Right cardiac atrium (tissue), 5 donors: ENCODE results near the gene OR13C9. TPM values are rescaled to one million over a fixed set of nuclear protein-coding genes. Genes with fewer than 3 reads are reported as not detected.
A peak's percentile ranks its signal among the peaks of the same experiment; 100 is the strongest.
"Not testable (repeated sequence)": the region's sequence is repeated elsewhere in the genome, so short reads cannot be mapped to it uniquely, and the experiment has no call there.

ENCODE experiments used
- ATAC-seq, 2 donors: fragments of 200-7000 bp; cut with Tn5 transposase; one replicate each; pipeline versions ENCODE4 v1.8.0 to v1.9.1; 2020; ENCODE audit warnings: moderate library complexity in 2 of 2, mild to moderate bottlenecking in 1 of 2
- DNase-seq, 3 donors: peaks; one replicate each; pipeline ENCODE4 v3.0.0-alpha.2; 2020
- H3K27ac ChIP-seq: one replicate; pipeline ENCODE4 v1.5.1; 2013; ENCODE audit warnings: mild to moderate bottlenecking, low read length, control low read depth, moderate library complexity
- H3K27me3 ChIP-seq: one replicate; pipeline ENCODE4 v1.6.1; 2013; ENCODE audit not compliant: control insufficient read depth, insufficient read depth
- H3K4me1 ChIP-seq: one replicate; pipeline ENCODE4 v1.6.1; 2013; ENCODE audit warnings: low read length; ENCODE audit not compliant: control insufficient read depth, insufficient read depth
- H3K4me3 ChIP-seq: one replicate; pipeline ENCODE4 v1.5.1; 2013; ENCODE audit warnings: low read length, control low read depth
- H3K9me3 ChIP-seq: one replicate; pipeline ENCODE4 v1.6.1; 2013; ENCODE audit warnings: low read length; ENCODE audit not compliant: control insufficient read depth
- WGBS: extraction: QIAGEN DNeasy Blood & Tissue Kit; methylation state at CpG from one replicate; pipeline ENCODE4 v1.1.7; 2013; 5-methylcytosine and 5-hydroxymethylcytosine counted together
- intact Hi-C, 4 donors: fragments of 100-400 bp; cut with DNase I; formaldehyde crosslinking; loops; one replicate each; pipeline versions ENCODE4 v1.11.0 to v1.14.0; 2022 to 2023
- polyA plus RNA-seq: library from polyadenylated mRNA; stranded (reverse); fragments of 200-250 nt; gene quantifications from one replicate; pipeline ENCODE4 v1.2.3, GENCODE V29; 2013
- total RNA-seq, 4 donors: library from RNA; stranded (reverse); fragmentation: NEBNext Ultra II Directional; extraction: Animal tissue kit (Norgen Biotek cat#: 25700); gene quantifications; one replicate each; pipeline ENCODE4 v1.2.1, GENCODE V29; 2021
- donor health status: healthy with polysubstance abuse.
- donor health status: DM: no; HTN: yes; CAD: no.
- donor health status: DM: no; HTN: no; CAD: no.
- donor health status: DM: no; HTN: yes; CAD: no; lungs with severe emphysema.
- donor health status: DM: yes; HTN: yes; CAD: no.

Gene OR13C9
- total and polyA plus RNA-seq, 5 donors: not detected

DNA sequence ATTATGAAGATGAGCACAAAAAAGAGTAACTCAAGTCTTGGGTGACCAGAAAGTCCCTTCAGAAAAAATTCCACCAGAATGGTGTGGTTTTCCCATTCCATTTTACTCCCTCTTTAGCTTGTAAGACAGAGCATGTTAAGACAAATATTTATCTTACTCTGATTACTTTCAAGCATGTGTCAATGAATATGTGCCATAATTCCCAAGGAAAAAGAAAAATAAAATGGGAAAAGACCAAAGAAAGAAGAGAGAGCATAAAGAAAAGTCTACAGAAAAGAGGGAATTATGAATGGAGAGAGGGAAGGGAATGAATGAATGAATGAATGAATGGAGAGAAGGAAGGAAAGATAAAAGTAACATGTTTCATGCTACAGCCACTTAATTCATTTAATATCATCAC is 18.7 kb downstream of the OR13C9 start, which contains the start of gene OR13C5:
TSS of gene OR13C5 (minus strand) at position 101 of the 400 bp plus-strand sequence. CDS start at position 101, 0 bp downstream.
- ATAC-seq, H3K27ac ChIP-seq, intact Hi-C loops, H3K4me1 ChIP-seq, H3K4me3 ChIP-seq, H3K27me3 ChIP-seq, DNase-seq, H3K9me3 ChIP-seq: not testable (repeated sequence)

DNA sequence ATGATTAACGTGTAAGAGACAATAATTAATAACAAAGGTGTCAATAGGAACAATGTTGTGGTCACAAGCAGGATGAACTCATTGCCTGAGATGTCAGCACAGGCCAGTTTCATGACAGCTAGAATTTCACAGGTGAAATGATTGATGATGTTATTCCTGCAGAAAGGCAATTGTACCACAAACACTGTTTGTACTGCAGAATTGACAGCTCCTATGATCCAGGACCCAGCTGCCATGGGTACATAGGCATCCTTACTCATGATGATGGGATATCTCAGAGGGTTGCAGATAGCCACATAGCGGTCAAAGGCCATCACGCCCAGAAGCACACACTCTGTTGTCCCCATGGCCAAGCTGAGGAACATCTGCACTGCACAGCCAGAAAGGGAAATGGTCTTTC is 19.3 kb downstream of the OR13C9 start:
- intact Hi-C loops, ATAC-seq: not testable (repeated sequence)
- WGBS: 75% methylated on average over 3 of the region's 3 CpGs

DNA sequence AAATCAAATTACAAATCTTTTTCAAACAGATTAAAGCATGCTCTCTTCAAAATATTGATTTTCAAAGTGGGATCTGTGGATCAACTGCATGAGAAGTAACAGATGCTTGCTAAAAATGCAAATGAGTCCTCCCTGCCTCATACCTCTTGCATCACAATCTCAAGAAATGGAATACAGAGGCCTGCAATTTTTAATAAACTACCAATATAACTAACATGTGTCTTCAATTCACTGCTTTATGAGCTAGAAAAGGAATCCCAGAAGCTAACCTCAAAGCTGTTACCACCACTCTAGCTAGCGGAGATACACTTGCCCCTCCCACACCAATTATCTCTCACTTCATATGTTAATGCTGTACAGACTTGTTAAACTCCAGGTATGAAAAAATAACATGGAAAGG is 28.4 kb downstream of the OR13C9 start:
- no peak for ATAC-seq
- intact Hi-C loops: no loop called here
- H3K27me3 ChIP-seq: no peaks in the 10 kb centered on the region
- no peak overlapping the region for H3K4me3 ChIP-seq
- WGBS: 79% methylated on average over 1 of the region's 1 CpG
- no peak overlapping the region for H3K27ac ChIP-seq
- H3K9me3 ChIP-seq: no peaks in the 10 kb centered on the region
- DNase-seq: no peak
- H3K4me1 ChIP-seq: no peaks in the 10 kb centered on the region

More for the DNA sequence above, 19.3 kb downstream of the OR13C9 start:
- not testable (repeated sequence) for DNase-seq, H3K4me3 ChIP-seq, H3K27ac ChIP-seq, H3K9me3 ChIP-seq, H3K27me3 ChIP-seq, H3K4me1 ChIP-seq

DNA sequence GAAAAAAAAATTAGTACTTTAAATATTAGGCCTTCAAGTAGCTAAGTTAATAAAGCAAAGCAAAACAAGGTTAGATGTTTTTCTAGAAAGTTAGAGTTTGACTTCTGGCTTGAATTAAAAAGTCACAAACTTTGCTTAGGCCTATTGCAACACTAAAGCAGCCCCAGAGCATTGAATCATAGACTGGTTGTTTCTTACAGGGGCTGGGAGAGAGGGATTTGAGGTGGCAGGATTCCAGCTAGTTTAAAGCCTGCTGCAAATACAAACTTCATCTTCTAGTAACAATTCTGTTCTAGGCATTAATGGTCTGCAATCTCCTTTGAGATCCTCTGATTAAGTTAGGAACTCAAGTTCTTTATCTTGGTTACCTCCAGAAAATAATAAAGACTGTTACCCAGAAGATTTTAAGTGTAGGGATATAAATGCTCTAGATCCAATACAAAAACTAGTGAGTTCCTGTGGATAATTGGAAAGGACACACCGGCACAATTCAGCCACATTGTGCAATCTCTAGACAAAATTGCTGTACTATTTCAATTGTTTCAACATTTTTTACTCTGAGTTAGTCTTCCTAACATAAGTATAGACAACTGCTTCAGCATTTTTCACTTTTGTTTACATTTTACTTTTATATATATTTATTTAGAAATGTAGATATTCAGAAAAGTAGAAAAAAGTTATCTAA is 31.4 kb downstream of the OR13C9 start:
- intact Hi-C loops: no loop called here
- Histone ChIP-seq H3K27ac (no peak overlapping the region), H3K27me3 (no peaks in the 10 kb centered on the region), H3K4me1 (no peaks in the 10 kb centered on the region), H3K9me3 (no peaks in the 10 kb centered on the region), H3K4me3 (no peak overlapping the region)
- DNase-seq (peak in 2 of 3 donors; percentile 16 to 19), ATAC-seq (peak in 1 of 2 donors; percentile 61)
- WGBS: 57% methylated on average over 1 of the region's 1 CpG

DNA sequence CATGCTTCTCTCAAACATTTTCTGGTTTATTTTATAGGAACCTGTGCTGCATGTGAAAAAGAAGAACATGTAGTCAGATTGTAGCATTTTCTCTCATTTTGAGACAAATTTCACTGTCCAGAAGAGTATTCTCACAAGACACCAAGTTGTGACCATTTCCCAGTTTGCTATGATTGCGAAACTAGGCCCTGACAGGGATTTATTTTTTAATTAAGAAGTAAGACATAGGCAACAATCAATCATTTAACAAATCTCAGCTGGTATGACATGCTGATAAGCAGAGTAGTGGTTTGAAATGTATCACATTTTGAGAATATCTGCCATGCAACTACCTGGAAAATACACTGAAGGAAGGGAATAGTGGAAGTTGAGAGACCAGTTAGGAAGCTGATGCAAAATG is 37.4 kb downstream of the OR13C9 start:
- Histone ChIP-seq H3K27me3 (no peaks in the 10 kb centered on the region), H3K4me1 (no peaks in the 10 kb centered on the region), H3K4me3 (no peak overlapping the region), H3K27ac (no peak overlapping the region), H3K9me3 (no peaks in the 10 kb centered on the region)
- intact Hi-C loops: no loop called here
- DNase-seq: no peak
- ATAC-seq: no peak
- WGBS: 86% methylated on average over 1 of the region's 1 CpG

DNA sequence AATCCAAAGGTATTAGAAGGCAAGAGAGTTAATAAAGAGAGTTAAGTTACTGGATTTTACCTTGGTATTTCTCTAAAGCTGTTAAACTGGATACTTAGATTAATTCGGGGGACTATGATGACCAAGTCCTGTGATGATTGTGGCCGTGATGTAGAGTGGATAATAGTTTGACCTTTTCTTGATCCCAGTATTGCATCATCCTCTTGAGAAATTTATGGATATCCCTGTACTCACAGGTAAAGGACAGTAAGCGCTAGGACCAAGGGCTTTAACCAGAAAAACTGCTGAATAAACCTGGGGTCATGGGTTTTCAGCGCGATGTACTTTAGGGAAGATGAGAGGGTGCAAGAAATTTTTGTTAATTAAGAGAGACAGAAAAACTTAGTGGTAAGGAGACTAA is 40.7 kb downstream of the OR13C9 start:
- DNase-seq: no peak
- no peaks in the 10 kb centered on the region for H3K4me1 ChIP-seq
- H3K4me3 ChIP-seq: no peak overlapping the region
- H3K27ac ChIP-seq: no peak overlapping the region
- ATAC-seq: no peak
- no peaks in the 10 kb centered on the region for H3K9me3 ChIP-seq
- intact Hi-C loops: no loop called here
- no peaks in the 10 kb centered on the region for H3K27me3 ChIP-seq
- WGBS: 78% methylated on average over 5 of the region's 5 CpGs

DNA sequence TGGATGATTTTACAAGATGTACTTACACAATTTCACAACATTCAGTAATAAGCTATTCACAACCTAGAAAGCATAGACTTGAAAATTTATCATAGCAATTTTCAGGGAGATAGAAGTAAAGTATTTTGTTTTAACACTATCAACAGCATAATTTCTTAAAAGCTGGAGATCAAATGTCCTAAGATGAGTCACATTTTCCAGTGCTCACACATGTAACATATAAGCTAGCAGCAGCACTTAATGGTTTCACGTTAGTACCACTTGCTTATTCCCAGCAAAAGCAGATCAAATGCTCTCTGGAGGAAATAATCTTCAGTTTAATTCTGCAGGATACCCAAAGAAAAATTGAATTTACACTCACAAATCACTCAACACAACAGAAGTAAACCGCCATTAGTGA is 42.5 kb downstream of the OR13C9 start:
- intact Hi-C loops: no loop called here
- ATAC-seq (no peak), DNase-seq (no peak)
- Histone ChIP-seq H3K27me3 (no peaks in the 10 kb centered on the region), H3K27ac (no peak overlapping the region), H3K9me3 (no peaks in the 10 kb centered on the region), H3K4me3 (no peak overlapping the region), H3K4me1 (no peaks in the 10 kb centered on the region)
- 60% methylated on average over 2 of the region's 2 CpGs for WGBS

DNA sequence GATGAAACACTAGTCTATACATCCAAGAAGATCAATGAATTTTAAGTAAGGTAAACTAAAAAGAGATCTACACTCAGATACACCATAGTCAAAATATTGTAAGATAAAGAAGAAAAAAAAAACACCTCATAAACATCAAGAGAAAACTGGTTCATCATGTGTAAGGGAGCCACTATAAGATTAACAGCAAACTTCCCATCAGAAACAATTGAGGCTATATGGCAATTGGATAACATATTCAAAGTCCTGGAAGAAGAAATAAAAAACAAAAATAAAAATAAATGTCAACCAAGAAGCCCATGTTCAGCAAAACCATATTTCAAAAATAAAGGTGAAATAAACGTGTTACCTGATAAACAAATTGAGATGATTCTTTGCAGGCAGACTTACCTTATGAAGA is 45.4 kb downstream of the OR13C9 start:
- 54% methylated on average over 1 of the region's 1 CpG for WGBS
- Histone ChIP-seq H3K27ac (no peak overlapping the region), H3K9me3 (no peaks in the 10 kb centered on the region), H3K27me3 (no peaks in the 10 kb centered on the region), H3K4me3 (no peak overlapping the region), H3K4me1 (no peaks in the 10 kb centered on the region)
- ATAC-seq: no peak
- intact Hi-C loops: no loop called here
- DNase-seq: no peak

DNA sequence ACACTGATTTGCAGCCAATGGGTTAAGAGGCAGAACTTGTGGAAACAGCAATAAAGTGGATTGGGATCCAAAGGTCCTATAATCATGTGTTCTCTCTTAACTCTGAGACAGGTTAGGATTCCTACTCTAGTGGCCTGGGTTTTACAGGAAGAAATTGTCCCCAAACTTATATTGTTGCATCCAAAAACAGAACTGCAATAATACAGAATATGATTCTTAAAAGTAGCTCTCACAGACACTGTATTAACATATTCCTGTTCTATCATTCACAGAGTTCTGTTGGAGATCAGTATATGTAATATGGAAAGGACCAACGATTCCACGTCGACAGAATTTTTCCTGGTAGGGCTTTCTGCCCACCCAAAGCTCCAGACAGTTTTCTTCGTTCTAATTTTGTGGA is 49.1 kb downstream of the OR13C9 start, which contains the start of gene OR13C8:
TSS of gene OR13C8 (plus strand) at position 301 of the 400 bp plus-strand sequence. CDS start at position 301, 0 bp downstream.
- no peak within 1 kb of the TSS for H3K27ac ChIP-seq
- DNase-seq (no peak), ATAC-seq (no peak)
- 81% methylated on average over 4 of the region's 4 CpGs for WGBS
- H3K27me3 ChIP-seq: no peaks in the 10 kb centered on the region
- no peak within 1 kb of the TSS for H3K4me3 ChIP-seq
- H3K9me3 ChIP-seq: no peaks in the 10 kb centered on the region
- intact Hi-C loops: no loop called here
- H3K4me1 ChIP-seq: no peaks in the 10 kb centered on the region

Other genes starting within 250 kb of the OR13C9 start
- not detected for gene OR13F1, start 113.9 kb downstream of the OR13C9 start, total RNA-seq
- not detected for gene OR13F1, start 113.9 kb downstream of the OR13C9 start, polyA plus RNA-seq
- gene OR13C4, start 91.0 kb downstream of the OR13C9 start, total RNA-seq: not detected
- gene OR13C4, start 91.0 kb downstream of the OR13C9 start, polyA plus RNA-seq: not detected
- gene OR13C3, start 81.3 kb downstream of the OR13C9 start, total RNA-seq: not detected
- gene OR13C3, start 81.3 kb downstream of the OR13C9 start, polyA plus RNA-seq: not detected
- gene OR13C8, start 49.0 kb downstream of the OR13C9 start, total RNA-seq: not detected
- not detected for gene OR13C8, start 49.0 kb downstream of the OR13C9 start, polyA plus RNA-seq
- gene OR13C5, start 18.8 kb downstream of the OR13C9 start, total RNA-seq: not detected
- gene OR13C5, start 18.8 kb downstream of the OR13C9 start, polyA plus RNA-seq: not detected
- gene OR13C2, start 12.6 kb downstream of the OR13C9 start, total RNA-seq: not detected
- not detected for gene OR13C2, start 12.6 kb downstream of the OR13C9 start, polyA plus RNA-seq
- not detected for gene OR13D1, start 76.3 kb upstream of the OR13C9 start, total RNA-seq
- not detected for gene OR13D1, start 76.3 kb upstream of the OR13C9 start, polyA plus RNA-seq
- 10 to 100 TPM; 14.3 to 23.0 (median 19.2) TPM for gene NIPSNAP3A, start 129.5 kb upstream of the OR13C9 start, total RNA-seq
- 25.5 TPM for gene NIPSNAP3A, start 129.5 kb upstream of the OR13C9 start, polyA plus RNA-seq
- gene NIPSNAP3B, start 145.9 kb upstream of the OR13C9 start, total RNA-seq: 10 to 100 TPM; 19.5 to 24.6 (median 20.0) TPM
- 20.4 TPM for gene NIPSNAP3B, start 145.9 kb upstream of the OR13C9 start, polyA plus RNA-seq